T-helper 1 cell treated with Interleukin-12 subunit alpha and Interleukin-12 subunit beta and Interleukin-4 antibody, amounts not matched to agents 30 μg/mL and 1 μg/mL, for 36 hours (primary cell): ENCODE measurements around the gene SLC29A1.
"Not testable (repeated sequence)": the region's sequence is repeated elsewhere in the genome, so short reads cannot be mapped to it uniquely, and the experiment has no call there.

Source experiments
- H3K27ac Mint-ChIP-seq: one replicate; pipeline ENCODE4 v1.8.0; 2021; ENCODE audit warnings: mild to moderate bottlenecking, mixed read lengths
- H3K27me3 Mint-ChIP-seq: one replicate; pipeline ENCODE4 v1.8.0; 2021; ENCODE audit warnings: low read depth, mixed read lengths
- H3K36me3 Mint-ChIP-seq: one replicate; pipeline ENCODE4 v1.8.0; 2021; ENCODE audit warnings: low read depth, mixed read lengths
- H3K4me1 Mint-ChIP-seq: one replicate; pipeline ENCODE4 v1.8.0; 2021; ENCODE audit warnings: low read depth, mixed read lengths
- H3K4me3 Mint-ChIP-seq: one replicate; pipeline ENCODE4 v1.8.0; 2021; ENCODE audit warnings: mild to moderate bottlenecking, moderate library complexity, mixed read lengths
- H3K9me3 Mint-ChIP-seq: one replicate; pipeline ENCODE4 v1.8.0; 2021; ENCODE audit warnings: mixed read lengths

Gene SLC29A1

DNA sequence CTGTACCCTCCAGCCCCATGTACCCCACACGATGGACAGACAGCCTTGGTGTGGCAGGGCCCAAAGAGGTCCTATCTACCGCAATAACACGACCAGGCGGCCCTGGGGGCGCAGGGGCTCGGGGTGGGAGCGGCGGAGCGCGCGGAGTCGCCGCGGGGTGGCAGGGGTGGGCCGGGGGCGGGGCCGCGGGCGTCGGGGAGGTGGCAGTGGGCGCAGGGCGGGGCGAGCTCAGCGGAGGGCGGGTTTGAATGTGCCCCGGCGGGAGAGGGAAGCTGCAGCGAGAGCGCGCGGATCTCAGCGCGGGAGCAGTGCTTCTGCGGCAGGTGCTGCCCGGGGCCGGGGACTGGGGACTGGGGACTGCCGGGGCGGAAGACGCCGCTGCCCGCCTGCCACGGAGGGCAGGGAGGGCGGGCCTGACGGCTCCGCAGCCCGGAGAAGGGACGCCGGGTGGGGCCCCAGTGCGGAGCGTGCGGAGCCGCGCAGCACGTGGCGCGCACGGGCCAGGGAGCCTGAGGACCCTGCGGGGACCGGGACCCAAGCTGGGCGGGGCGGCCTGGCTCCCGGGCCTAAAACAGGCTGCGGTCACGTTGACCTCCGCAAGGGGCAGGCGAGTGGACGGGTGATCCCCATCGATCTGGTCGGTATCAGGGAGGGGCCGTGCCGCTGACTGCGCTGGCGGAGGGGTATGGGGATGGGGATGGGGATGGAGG, at the start of gene SLC29A1:
Gene SLC29A1 (plus strand): TSS at position 277 of the 710 bp plus-strand sequence. CDS start 3,719 bp downstream, outside the sequence.
- H3K4me1 Mint-ChIP-seq, result peaks cover 26% of the 10 kb centered on the region
- H3K27me3 Mint-ChIP-seq, result peaks cover 2% of the 10 kb centered on the region
- H3K9me3 Mint-ChIP-seq, result no peaks in the 10 kb centered on the region
- H3K36me3 Mint-ChIP-seq, result no peaks in the 10 kb centered on the region
- H3K27ac Mint-ChIP-seq, result peak within 1 kb of the TSS; percentile 69
- H3K4me3 Mint-ChIP-seq, result peak within 1 kb of the TSS; percentile 85

DNA sequence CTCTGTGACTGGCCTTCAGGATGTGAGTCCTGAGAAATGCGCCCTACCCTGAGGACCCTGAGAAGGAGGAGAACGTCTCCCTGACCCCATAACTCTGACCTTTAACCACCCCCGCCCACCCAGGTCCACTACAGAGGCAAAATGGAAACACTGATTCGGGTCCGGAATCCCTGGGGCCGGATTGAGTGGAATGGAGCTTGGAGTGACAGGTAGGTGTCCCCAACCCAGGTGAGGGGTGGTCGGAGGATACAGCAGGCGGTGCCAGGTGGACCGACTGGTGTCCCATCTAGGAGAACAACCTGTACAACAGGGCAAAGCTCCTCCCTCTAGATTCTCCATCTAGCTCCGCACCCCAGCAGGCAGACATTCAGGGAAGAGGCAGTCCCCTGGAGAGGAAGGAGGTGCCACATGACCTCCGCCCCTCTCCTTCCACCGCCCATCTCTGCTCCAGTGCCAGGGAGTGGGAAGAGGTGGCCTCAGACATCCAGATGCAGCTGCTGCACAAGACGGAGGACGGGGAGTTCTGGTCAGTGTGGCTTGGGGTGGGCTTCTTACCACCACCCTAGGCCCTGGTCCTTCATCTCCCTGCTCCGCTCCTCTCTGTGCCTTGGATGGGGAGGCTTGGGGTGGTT, 47.1 kb upstream of the SLC29A1 start:
- H3K4me1 Mint-ChIP-seq, result peaks cover 10% of the 10 kb centered on the region
- H3K4me3 Mint-ChIP-seq, result no peak overlapping the region
- peaks cover 16% of the 10 kb centered on the region for H3K27me3 Mint-ChIP-seq
- no peak overlapping the region for H3K27ac Mint-ChIP-seq
- H3K9me3 Mint-ChIP-seq, result no peaks in the 10 kb centered on the region
- H3K36me3 Mint-ChIP-seq, result no peaks in the 10 kb centered on the region

DNA sequence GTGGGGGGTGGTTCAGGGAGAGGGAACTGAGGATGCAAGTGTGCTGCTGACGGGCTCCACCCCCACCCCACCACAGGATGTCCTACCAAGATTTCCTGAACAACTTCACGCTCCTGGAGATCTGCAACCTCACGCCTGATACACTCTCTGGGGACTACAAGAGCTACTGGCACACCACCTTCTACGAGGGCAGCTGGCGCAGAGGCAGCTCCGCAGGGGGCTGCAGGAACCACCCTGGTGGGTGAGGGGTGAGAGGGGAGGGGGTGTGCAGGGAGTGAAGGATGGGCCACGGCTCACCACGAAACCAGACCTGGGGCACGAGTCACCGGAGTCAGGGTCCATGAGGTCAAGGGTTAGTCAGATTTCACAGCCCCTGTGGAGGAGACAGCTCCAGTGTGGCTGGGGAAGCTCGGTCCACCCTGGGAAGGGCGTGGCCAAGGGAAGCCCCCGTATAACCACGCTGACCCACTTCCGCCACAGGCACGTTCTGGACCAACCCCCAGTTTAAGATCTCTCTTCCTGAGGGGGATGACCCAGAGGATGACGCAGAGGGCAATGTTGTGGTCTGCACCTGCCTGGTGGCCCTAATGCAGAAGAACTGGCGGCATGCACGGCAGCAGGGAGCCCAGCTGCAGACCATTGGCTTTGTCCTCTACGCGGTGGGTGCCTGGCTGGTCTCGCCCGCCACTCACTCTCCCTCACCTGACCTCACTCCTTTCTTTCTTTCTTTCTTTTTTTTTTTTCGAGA, 46.5 kb upstream of the SLC29A1 start:
- Mint-ChIP-seq H3K27me3 (peaks cover 16% of the 10 kb centered on the region), H3K4me1 (peaks cover 10% of the 10 kb centered on the region), H3K36me3 (no peaks in the 10 kb centered on the region), H3K27ac (no peak overlapping the region), H3K4me3 (no peak overlapping the region), H3K9me3 (no peaks in the 10 kb centered on the region)

DNA sequence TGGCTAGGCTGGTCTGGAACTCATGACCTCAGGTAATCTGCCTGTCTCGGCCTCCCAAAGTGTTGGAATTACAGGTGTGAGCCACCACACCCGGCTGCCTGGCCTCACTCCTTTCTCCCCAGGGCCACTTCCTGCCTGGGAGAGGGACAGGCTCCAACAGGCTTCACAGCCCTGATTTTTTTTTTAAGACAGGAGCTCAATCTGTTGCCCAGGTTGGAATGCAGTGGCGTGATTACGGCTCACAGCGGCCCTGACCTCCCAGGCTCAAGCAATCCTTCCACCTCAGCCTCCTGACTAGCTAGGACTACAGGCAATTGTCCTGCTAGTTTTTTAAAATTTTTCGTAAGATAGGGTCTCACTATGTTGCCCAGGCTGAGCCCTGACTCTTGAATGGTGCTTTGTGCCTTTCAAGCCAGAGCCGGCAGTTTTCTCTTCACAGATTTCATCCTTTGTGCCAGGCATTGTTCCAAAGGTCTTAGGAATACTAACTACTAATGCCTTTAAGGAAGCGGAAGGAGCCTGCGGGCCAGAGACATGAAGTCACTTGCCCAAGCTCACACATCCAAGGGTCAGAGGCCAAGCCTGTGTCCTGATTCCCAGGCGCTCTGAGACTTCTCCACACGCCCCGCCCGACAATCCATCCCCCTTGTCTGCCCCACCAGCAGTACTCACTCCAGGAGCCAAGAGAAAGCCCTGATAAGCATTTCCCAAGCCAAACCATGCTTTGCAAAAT, 45.5 kb upstream of the SLC29A1 start:
- Mint-ChIP-seq H3K27me3 (peaks cover 12% of the 10 kb centered on the region), H3K4me3 (no peak overlapping the region), H3K36me3 (no peaks in the 10 kb centered on the region), H3K4me1 (peaks cover 7% of the 10 kb centered on the region), H3K27ac (no peak overlapping the region), H3K9me3 (no peaks in the 10 kb centered on the region)

DNA sequence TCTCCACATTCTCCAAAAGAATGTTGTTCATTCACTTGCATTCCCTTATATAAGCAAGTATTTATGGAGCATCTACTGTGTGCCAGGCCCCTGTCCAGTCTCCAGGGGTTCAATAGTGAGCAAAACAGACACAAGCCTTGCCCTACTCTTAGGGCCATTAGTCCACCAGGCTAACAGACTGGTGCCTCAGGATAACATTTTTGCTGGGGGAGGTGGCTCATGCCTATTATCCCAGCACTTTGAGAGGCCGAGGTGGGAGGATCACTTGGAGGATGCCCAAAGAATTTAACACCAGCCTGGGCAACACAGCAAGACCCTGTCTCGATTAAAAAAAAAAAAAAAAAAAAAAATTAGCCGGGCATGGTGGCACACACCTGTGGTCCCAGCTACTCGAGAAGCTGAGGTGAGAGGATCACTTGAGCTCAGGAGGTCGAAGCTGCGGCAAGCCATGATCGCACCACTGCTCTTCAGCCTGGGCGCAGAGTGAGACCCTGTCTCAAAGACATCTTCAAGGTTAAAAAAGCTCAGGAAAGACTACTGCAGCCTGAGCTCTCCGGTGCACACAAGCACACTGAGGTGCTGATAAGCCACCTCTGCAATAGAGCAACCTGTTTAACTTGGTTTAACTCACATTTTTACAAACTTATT, 44.8 kb upstream of the SLC29A1 start:
- H3K27me3 Mint-ChIP-seq, result peaks cover 11% of the 10 kb centered on the region
- H3K4me1 Mint-ChIP-seq, result peaks cover 6% of the 10 kb centered on the region
- H3K9me3 Mint-ChIP-seq, result no peaks in the 10 kb centered on the region
- no peak overlapping the region for H3K4me3 Mint-ChIP-seq
- H3K27ac Mint-ChIP-seq, result no peak overlapping the region
- no peaks in the 10 kb centered on the region for H3K36me3 Mint-ChIP-seq

DNA sequence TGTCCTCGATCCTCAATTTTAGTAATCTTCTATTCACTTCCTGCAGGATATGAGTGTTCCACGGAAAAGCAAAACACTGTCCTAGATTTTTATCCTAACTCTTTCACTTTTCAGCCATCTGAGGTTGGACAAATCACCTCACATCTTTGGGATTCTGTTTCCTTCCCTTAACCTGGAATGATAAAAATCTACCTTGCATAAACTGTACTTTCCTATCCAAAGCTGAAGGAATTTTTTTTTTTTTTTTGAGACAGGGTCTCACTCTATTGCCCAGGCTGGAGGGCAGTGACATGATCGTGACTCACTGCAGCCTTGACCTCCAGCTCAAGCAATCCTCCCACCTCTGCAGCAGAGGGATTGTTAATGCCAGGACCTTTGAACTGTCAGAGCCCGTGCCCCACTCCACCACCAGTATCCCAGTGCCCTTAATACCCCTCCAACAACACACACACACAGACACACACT, 44.3 kb upstream of the SLC29A1 start:
- Mint-ChIP-seq H3K36me3 (no peaks in the 10 kb centered on the region), H3K27me3 (peaks cover 7% of the 10 kb centered on the region), H3K27ac (no peak overlapping the region), H3K4me3 (no peak overlapping the region), H3K4me1 (peaks cover 6% of the 10 kb centered on the region), H3K9me3 (no peaks in the 10 kb centered on the region)

DNA sequence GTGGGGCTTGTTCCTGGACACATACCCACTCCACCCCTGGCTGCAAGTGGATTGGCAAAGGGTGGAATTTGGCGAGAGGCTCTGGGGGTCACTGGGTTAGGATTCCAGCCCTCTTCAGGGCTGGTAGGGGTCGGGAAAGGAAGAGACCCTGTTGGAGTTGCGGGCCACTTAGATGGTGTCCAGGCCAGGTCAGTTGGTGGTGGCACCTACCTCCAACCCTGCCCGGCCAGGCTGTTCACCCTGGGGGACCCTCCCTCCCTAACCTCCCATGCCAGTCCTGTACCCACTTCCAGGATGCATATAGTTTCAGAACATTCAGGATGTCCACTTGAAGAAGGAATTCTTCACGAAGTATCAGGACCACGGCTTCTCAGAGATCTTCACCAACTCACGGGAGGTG, 43.7 kb upstream of the SLC29A1 start:
- Mint-ChIP-seq H3K36me3 (no peaks in the 10 kb centered on the region), H3K4me3 (no peak overlapping the region), H3K27ac (no peak overlapping the region), H3K27me3 (peaks cover 5% of the 10 kb centered on the region), H3K9me3 (no peaks in the 10 kb centered on the region), H3K4me1 (peaks cover 6% of the 10 kb centered on the region)

DNA sequence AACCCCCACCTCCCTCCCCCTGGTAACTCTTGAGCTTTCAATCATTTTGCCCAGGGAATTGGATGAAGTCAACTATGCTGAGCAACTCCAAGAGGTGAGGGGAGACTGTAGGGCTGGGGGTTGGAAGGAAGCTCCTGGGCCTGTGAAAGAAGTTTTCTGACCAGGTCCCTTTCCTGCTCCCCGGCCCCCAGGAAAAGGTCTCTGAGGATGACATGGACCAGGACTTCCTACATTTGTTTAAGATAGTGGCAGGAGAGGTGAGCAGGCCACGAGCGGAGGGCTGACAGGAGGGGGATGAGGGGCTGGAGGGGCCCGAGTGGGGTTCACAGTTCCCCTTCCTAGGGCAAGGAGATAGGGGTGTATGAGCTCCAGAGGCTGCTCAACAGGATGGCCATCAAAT, 43.0 kb upstream of the SLC29A1 start:
- H3K27me3 Mint-ChIP-seq, result no peaks in the 10 kb centered on the region
- no peaks in the 10 kb centered on the region for H3K36me3 Mint-ChIP-seq
- no peaks in the 10 kb centered on the region for H3K9me3 Mint-ChIP-seq
- H3K27ac Mint-ChIP-seq, result no peak overlapping the region
- H3K4me3 Mint-ChIP-seq, result no peak overlapping the region
- peaks cover 6% of the 10 kb centered on the region for H3K4me1 Mint-ChIP-seq

DNA sequence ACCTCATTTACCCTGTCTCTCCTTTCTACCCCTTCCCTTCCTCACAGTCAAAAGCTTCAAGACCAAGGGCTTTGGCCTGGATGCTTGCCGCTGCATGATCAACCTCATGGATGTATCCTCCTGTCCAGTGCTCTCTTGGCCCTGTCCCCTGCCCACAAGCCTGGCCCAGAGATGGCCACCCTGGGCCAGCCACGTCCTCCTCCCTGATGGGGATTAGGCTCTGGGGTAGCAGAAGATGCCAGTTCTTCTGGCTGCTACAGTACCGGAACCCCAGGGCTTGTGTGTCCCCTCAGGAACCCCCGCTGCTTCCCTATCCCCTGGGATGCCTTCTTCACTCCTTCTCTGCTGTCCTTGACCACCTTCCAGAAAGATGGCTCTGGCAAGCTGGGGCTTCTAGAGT, 42.5 kb upstream of the SLC29A1 start:
- Mint-ChIP-seq H3K4me3 (no peak overlapping the region), H3K27ac (no peak overlapping the region), H3K9me3 (no peaks in the 10 kb centered on the region), H3K4me1 (peaks cover 8% of the 10 kb centered on the region), H3K27me3 (no peaks in the 10 kb centered on the region), H3K36me3 (no peaks in the 10 kb centered on the region)

DNA sequence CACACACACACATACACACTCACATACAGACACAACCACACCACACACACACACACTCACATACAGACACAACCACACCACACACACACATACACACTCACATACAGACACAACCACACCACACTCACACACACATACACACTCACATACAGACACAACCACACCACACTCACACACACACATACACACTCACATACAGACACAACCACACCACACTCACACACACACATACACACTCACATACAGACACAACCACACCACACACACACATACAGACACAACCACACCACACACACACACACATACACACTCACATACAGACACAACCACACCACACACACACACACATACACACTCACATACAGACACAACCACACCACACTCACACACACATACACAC, 41.6 kb upstream of the SLC29A1 start:
- not testable (repeated sequence) for H3K27ac Mint-ChIP-seq, H3K27me3 Mint-ChIP-seq, H3K36me3 Mint-ChIP-seq, H3K9me3 Mint-ChIP-seq, H3K4me3 Mint-ChIP-seq, H3K4me1 Mint-ChIP-seq

DNA sequence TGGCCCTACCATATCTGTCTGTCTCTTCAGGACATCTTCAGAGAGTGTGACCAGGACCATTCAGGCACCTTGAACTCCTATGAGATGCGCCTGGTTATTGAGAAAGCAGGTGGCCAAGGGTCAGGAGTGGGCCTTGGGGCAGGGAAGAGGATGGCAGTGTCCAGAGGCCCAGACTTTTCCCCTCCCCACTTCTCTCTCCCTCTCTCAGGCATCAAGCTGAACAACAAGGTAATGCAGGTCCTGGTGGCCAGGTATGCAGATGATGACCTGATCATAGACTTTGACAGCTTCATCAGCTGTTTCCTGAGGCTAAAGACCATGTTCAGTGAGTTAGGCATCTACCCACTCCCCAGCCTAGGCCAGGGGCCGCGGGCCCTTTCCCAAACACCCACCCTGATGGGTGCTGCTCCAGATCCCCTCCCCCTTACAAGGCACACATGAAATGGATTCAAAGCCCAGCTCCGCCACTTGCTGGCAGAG, 40.4 kb upstream of the SLC29A1 start:
- Mint-ChIP-seq H3K4me3 (no peak overlapping the region), H3K9me3 (no peaks in the 10 kb centered on the region), H3K36me3 (no peaks in the 10 kb centered on the region), H3K27ac (no peak overlapping the region), H3K27me3 (no peaks in the 10 kb centered on the region), H3K4me1 (peaks cover 6% of the 10 kb centered on the region)

DNA sequence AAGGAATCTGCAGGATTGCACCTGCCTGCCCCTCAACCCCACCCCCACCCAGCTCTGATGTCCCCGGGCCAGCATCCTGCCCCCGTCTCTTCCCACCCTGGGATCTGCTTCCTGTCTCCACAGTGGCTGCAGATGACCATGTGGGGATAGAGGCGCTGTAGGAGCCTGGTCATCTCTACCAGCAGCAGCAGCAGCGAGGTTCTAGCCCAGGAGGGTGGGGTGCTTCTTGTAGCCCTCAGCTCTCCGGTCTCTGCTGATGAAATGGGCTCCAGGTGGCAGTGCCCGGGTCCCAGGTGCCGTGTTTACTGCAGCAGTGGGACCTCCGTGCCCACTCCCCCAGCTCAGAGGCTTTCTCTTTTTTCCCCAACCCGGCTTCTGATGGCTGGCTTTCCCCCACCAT, 39.6 kb upstream of the SLC29A1 start:
- Mint-ChIP-seq H3K36me3 (no peaks in the 10 kb centered on the region), H3K27me3 (no peaks in the 10 kb centered on the region), H3K27ac (no peak overlapping the region), H3K9me3 (no peaks in the 10 kb centered on the region), H3K4me1 (peaks cover 6% of the 10 kb centered on the region), H3K4me3 (no peak overlapping the region)

DNA sequence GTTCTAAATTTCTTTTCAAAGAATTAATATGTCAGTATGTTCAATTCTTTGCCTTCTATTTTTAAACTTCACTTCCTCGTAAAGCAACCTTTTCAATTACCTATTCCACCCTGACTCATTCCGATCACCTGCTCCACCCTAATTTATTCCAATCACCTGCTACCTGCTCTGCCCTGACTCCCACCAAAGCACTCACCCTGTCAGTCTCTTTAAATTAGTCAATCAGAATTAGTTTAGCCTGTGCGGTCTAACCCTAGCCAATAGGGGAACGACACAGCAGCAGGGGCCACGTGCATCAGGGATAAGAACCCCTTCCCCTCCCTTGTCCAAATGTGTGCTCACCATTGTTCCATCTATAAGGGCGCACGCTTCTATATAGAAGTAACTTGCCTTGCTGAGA, 38.0 kb upstream of the SLC29A1 start:
- H3K27me3 Mint-ChIP-seq, H3K9me3 Mint-ChIP-seq, H3K4me1 Mint-ChIP-seq, H3K36me3 Mint-ChIP-seq, H3K4me3 Mint-ChIP-seq, H3K27ac Mint-ChIP-seq: not testable (repeated sequence)
